H9 (cell line): ENCODE measurements around the gene WASF3. TPM values are rescaled to one million over a fixed set of nuclear protein-coding genes. Genes with fewer than 3 reads are reported as not detected.

Experiments
- DNase-seq: peaks from one replicate; pipeline ENCODE4 v3.0.0-alpha.2; 2017
- H2AFZ ChIP-seq: one replicate; pipeline ENCODE4 v1.6.1; 2013; ENCODE audit warnings: mild to moderate bottlenecking, low read length, control low read depth, moderate library complexity
- H2AK5ac ChIP-seq: 2 replicates; pipeline ENCODE4 v1.6.1; 2013; ENCODE audit warnings: low read length, control low read depth, mixed read lengths; ENCODE audit not compliant: insufficient read length
- H2BK120ac ChIP-seq: one replicate; pipeline ENCODE4 v1.6.1; 2013; ENCODE audit warnings: low read depth, mild to moderate bottlenecking, low read length, control low read depth, inconsistent platforms; ENCODE audit not compliant: poor library complexity, severe bottlenecking
- H2BK12ac ChIP-seq: 2 replicates; pipeline ENCODE4 v1.6.1; 2013; ENCODE audit warnings: low read length, control low read depth, mixed read lengths, low read depth; ENCODE audit not compliant: insufficient read length
- H2BK15ac ChIP-seq: 2 replicates; pipeline ENCODE4 v1.6.1; 2013; ENCODE audit warnings: low read depth, low read length, control low read depth
- H2BK20ac ChIP-seq: one replicate; pipeline ENCODE4 v1.6.1; 2013; ENCODE audit warnings: low read depth, mild to moderate bottlenecking, low read length, control low read depth, inconsistent platforms; ENCODE audit not compliant: poor library complexity, severe bottlenecking
- H2BK5ac ChIP-seq: 2 replicates; pipeline ENCODE4 v1.6.1; 2013; ENCODE audit warnings: low read length, control low read depth, mixed read lengths; ENCODE audit not compliant: insufficient read length
- H3K14ac ChIP-seq: 2 replicates; pipeline ENCODE4 v1.6.1; 2013; ENCODE audit warnings: low read length, control low read depth; ENCODE audit not compliant: insufficient read depth
- H3K18ac ChIP-seq: 2 replicates; pipeline ENCODE4 v1.6.1; 2013; ENCODE audit warnings: low read depth, mild to moderate bottlenecking, mixed read lengths, low read length, control low read depth; ENCODE audit not compliant: insufficient read length
- H3K23ac ChIP-seq: 2 replicates; pipeline ENCODE4 v1.6.1; 2013; ENCODE audit warnings: low read length, control low read depth, mixed read lengths, low read depth; ENCODE audit not compliant: insufficient read length
- H3K23me2 ChIP-seq: 2 replicates; pipeline ENCODE4 v1.6.1; 2013; ENCODE audit warnings: low read depth, mild to moderate bottlenecking, mixed read lengths, low read length, control low read depth; ENCODE audit not compliant: insufficient read length, poor library complexity, severe bottlenecking
- H3K27ac ChIP-seq: 2 replicates; pipeline ENCODE4 v1.5.1; 2013; ENCODE audit warnings: low read length, control low read depth, mixed read lengths, low read depth; ENCODE audit not compliant: insufficient read length
- H3K27me3 ChIP-seq: 2 replicates; pipeline ENCODE4 v1.6.1; 2013; ENCODE audit warnings: low read length, control low read depth, inconsistent platforms; ENCODE audit not compliant: insufficient read depth
- H3K4ac ChIP-seq: 2 replicates; pipeline ENCODE4 v1.6.1; 2013; ENCODE audit warnings: low read depth, mild to moderate bottlenecking, control low read depth, inconsistent platforms, low read length, moderate library complexity
- H3K4me1 ChIP-seq: 2 replicates; pipeline ENCODE4 v1.6.1; 2013; ENCODE audit warnings: low read length, control low read depth, inconsistent platforms; ENCODE audit not compliant: insufficient read depth
- H3K4me2 ChIP-seq: 2 replicates; pipeline ENCODE4 v1.6.1; 2013; ENCODE audit warnings: low read length, control low read depth, mixed read lengths; ENCODE audit not compliant: insufficient read length, insufficient read depth
- H3K56ac ChIP-seq: 2 replicates; pipeline ENCODE4 v1.6.1; 2013; ENCODE audit warnings: low read depth, mild to moderate bottlenecking, mixed read lengths, low read length, control low read depth; ENCODE audit not compliant: insufficient read length
- H3K79me1 ChIP-seq: 2 replicates; pipeline ENCODE4 v1.6.1; 2013; ENCODE audit warnings: low read depth, mild to moderate bottlenecking, moderate library complexity, low read length, control low read depth, inconsistent platforms; ENCODE audit not compliant: insufficient read depth, poor library complexity, severe bottlenecking
- H3K79me2 ChIP-seq: 2 replicates; pipeline ENCODE4 v1.6.1; 2013; ENCODE audit warnings: low read length, control low read depth, inconsistent platforms; ENCODE audit not compliant: insufficient read depth
- H3K9ac ChIP-seq: 2 replicates; pipeline ENCODE4 v1.6.1; 2013; ENCODE audit warnings: low read length, control low read depth, mixed read lengths; ENCODE audit not compliant: insufficient read length; ENCODE audit errors: extremely low read depth
- H3K9me3 ChIP-seq: one replicate; pipeline ENCODE4 v1.6.1; 2013; ENCODE audit warnings: low read depth, low read length, inconsistent platforms; ENCODE audit not compliant: control insufficient read depth
- H3T11ph ChIP-seq: one replicate; pipeline ENCODE4 v1.6.1; 2013; ENCODE audit warnings: mild to moderate bottlenecking, low read length, control low read depth, inconsistent platforms
- H4K20me1 ChIP-seq: one replicate; pipeline ENCODE4 v1.6.1; 2013; ENCODE audit not compliant: control insufficient read depth, insufficient read length, insufficient read depth
- H4K5ac ChIP-seq: 2 replicates; pipeline ENCODE4 v1.6.1; 2013; ENCODE audit warnings: low read depth, mild to moderate bottlenecking, mixed read lengths, low read length, control low read depth; ENCODE audit not compliant: insufficient read length
- H4K8ac ChIP-seq: replicated peaks from 2 replicates; pipeline ENCODE4 v1.6.1; 2013; ENCODE audit warnings: low read length, control low read depth, mixed read lengths, low read depth; ENCODE audit not compliant: insufficient read length
- H4K91ac ChIP-seq: 2 replicates; pipeline ENCODE4 v1.6.1; 2013; ENCODE audit warnings: low read depth, mild to moderate bottlenecking, moderate library complexity, mixed read lengths, low read length, control low read depth; ENCODE audit not compliant: insufficient read length
- H3K27ac Mint-ChIP-seq, 3 experiments: 2 replicates in 2 of 3; 3 replicates in 1 of 3; pipeline ENCODE4 v1.8.0; 2020 to 2021; ENCODE audit warnings: mixed read lengths in 3 of 3, mild to moderate bottlenecking in 1 of 3, moderate library complexity in 1 of 3
- H3K27me3 Mint-ChIP-seq: 2 replicates; pipeline ENCODE4 v1.8.0; 2021; ENCODE audit warnings: low read depth, mild to moderate bottlenecking, moderate library complexity, mixed read lengths
- H3K36me3 Mint-ChIP-seq, 3 experiments: 2 replicates in 2 of 3; 3 replicates in 1 of 3; pipeline ENCODE4 v1.8.0; 2020 to 2021; ENCODE audit warnings: low read depth in 3 of 3, mixed read lengths in 3 of 3; ENCODE audit not compliant: insufficient read depth in 1 of 3
- H3K4me1 Mint-ChIP-seq, 2 experiments: 2 replicates each; pipeline ENCODE4 v1.8.0; 2020; ENCODE audit warnings: mixed read lengths in 2 of 2
- H3K4me3 Mint-ChIP-seq, 2 experiments: 2 replicates in 1 of 2; 3 replicates in 1 of 2; pipeline ENCODE4 v1.8.0; 2020 to 2021; ENCODE audit warnings: mild to moderate bottlenecking in 2 of 2, mixed read lengths in 2 of 2, moderate library complexity in 1 of 2
- H3K9me3 Mint-ChIP-seq, 2 experiments: 2 replicates in 1 of 2; 3 replicates in 1 of 2; pipeline ENCODE4 v1.8.0; 2020; ENCODE audit warnings: mild to moderate bottlenecking in 2 of 2, mixed read lengths in 2 of 2, moderate library complexity in 1 of 2
- CTCF ChIP-seq: fragments of 200-600 bp; sonication (generic); conservative IDR thresholded peaks from 3 replicates; pipeline ENCODE4 v1.8.0; 2021; ENCODE audit warnings: antibody characterized with exemption, mild to moderate bottlenecking
- whole genome bisulfite sequencing: extraction: QIAGEN DNeasy Blood & Tissue Kit; methylation state at CpG from one replicate; pipeline ENCODE4 v1.1.7; 2013; ENCODE audit warnings: missing lambda C conversion rate, low lambda C conversion rate, mixed read lengths; ENCODE audit not compliant: insufficient read length; ENCODE audit errors: extremely low coverage; 5-methylcytosine and 5-hydroxymethylcytosine counted together
- total RNA-seq: library from RNA; stranded (reverse); gene quantifications from 2 replicates; pipeline ENCODE4 v1.2.1, GENCODE V29; 2021

The WASF3 gene
- total RNA-seq, 1 experiment from 2014 or later: 22.2 TPM

- H4K8ac ChIP-seq: no peak overlapping the region
- no peak overlapping the region for H3K56ac ChIP-seq
- WGBS: no CpG with 5 or more reads among the region's 5 CpGs
- no peaks in the 10 kb centered on the region for H3K27me3 ChIP-seq
- no peak overlapping the region for H3K4ac ChIP-seq
- Mint-ChIP-seq H3K36me3 (no peaks in the 10 kb centered on the region), H3K27me3 (peaks cover 5% of the 10 kb centered on the region), H3K27ac (no peak overlapping the region), H3K9me3 (no peaks in the 10 kb centered on the region), H3K4me1 (no peaks in the 10 kb centered on the region), H3K4me3 (no peak overlapping the region)
- no peaks in the 10 kb centered on the region for H3K79me1 ChIP-seq
- DNase-seq: no peak
- no peaks in the 10 kb centered on the region for H3K23me2 ChIP-seq
- no peak overlapping the region for H3K27ac ChIP-seq
- TF ChIP-seq CTCF: no peak
- H2BK20ac ChIP-seq: no peak overlapping the region
- H2AFZ ChIP-seq: no peak overlapping the region
- no peaks in the 10 kb centered on the region for H3K9me3 ChIP-seq
- H3K18ac ChIP-seq: no peak overlapping the region
- H2BK5ac ChIP-seq: no peak overlapping the region
- no peak overlapping the region for H3K14ac ChIP-seq
- no peak overlapping the region for H2BK120ac ChIP-seq
- H4K5ac ChIP-seq: no peak overlapping the region
- no peak overlapping the region for H3K4me2 ChIP-seq
- H3K79me2 ChIP-seq: no peaks in the 10 kb centered on the region
- no peak overlapping the region for H2BK12ac ChIP-seq
- H2BK15ac ChIP-seq: no peak overlapping the region
- no peaks in the 10 kb centered on the region for H4K20me1 ChIP-seq
- H2AK5ac ChIP-seq: no peak overlapping the region
- H3K23ac ChIP-seq: no peak overlapping the region
- H3K4me1 ChIP-seq: no peaks in the 10 kb centered on the region
- no peak overlapping the region for H4K91ac ChIP-seq
- no peak overlapping the region for H3K9ac ChIP-seq
- H3T11ph ChIP-seq: no peak overlapping the region
These were observed 16.4 kb upstream of the WASF3 start for GRCh38 chr13:26541041-26541440.
